Activated T-helper 2 cell treated with anti-CD3 and anti-CD28 coated beads, Interferon-gamma antibody, Interleukin-2, Interleukin-4, amounts not matched to agents 10 μg/mL and 5 μg/mL and 100 μg/mL, durations not matched to agents 14 hours and 24 hours and 36 hours (primary cell): ENCODE data around the gene VAX1. TPM values are rescaled to one million over a fixed set of nuclear protein-coding genes. Genes with fewer than 3 reads are reported as not detected.

ENCODE experiments used
- DNase-seq: peaks from one replicate; pipeline ENCODE4 v3.0.0; 2021; ENCODE audit warnings: low spot score
- H3K27ac Mint-ChIP-seq: one replicate; pipeline ENCODE4 v1.8.0; 2021; ENCODE audit warnings: mixed read lengths
- H3K27me3 Mint-ChIP-seq: one replicate; pipeline ENCODE4 v1.8.0; 2021; ENCODE audit warnings: low read depth, mixed read lengths
- H3K36me3 Mint-ChIP-seq: one replicate; pipeline ENCODE4 v1.8.0; 2021; ENCODE audit warnings: low read depth, mixed read lengths
- H3K4me1 Mint-ChIP-seq: one replicate; pipeline ENCODE4 v1.8.0; 2021; ENCODE audit warnings: low read depth, mixed read lengths
- H3K4me3 Mint-ChIP-seq: one replicate; pipeline ENCODE4 v1.8.0; 2021; ENCODE audit warnings: low read depth, mild to moderate bottlenecking, moderate library complexity, mixed read lengths
- H3K9me3 Mint-ChIP-seq: one replicate; pipeline ENCODE4 v1.8.0; 2021; ENCODE audit warnings: mixed read lengths
- intact Hi-C: fragments of 100-400 bp; cut with micrococcal nuclease; formaldehyde crosslinking; loops from one replicate; pipeline ENCODE4 v1.15.1; 2023
- total RNA-seq: library from RNA; stranded (reverse); gene quantifications from 2 replicates; pipeline ENCODE4 v1.2.3, GENCODE V29; 2022

Gene VAX1
- total RNA-seq, 1 donor from 2014 or later, result not detected

- Mint-ChIP-seq H3K9me3 (no peaks in the 10 kb centered on the region), H3K27me3 (peaks cover 69% of the 10 kb centered on the region), H3K27ac (no peak overlapping the region), H3K4me3 (no peak overlapping the region), H3K36me3 (no peaks in the 10 kb centered on the region), H3K4me1 (peaks cover 2% of the 10 kb centered on the region)
- intact Hi-C loops, result loop anchor here (10.0 kb wide), 3 partner anchors 292 to 1108 kb away; partner anchors contain the start of genes ENO4 and GFRA1
- DNase-seq, result no peak
Observed at GRCh38 chr10:117137031-117137910, 799 bp downstream of the VAX1 start.

GRCh38 chr10:117136391-117136975 is 1.6 kb downstream of the VAX1 start:
- Mint-ChIP-seq H3K9me3 (no peaks in the 10 kb centered on the region), H3K4me1 (peaks cover 4% of the 10 kb centered on the region), H3K27me3 (peaks cover 69% of the 10 kb centered on the region), H3K4me3 (no peak overlapping the region), H3K27ac (no peak overlapping the region), H3K36me3 (no peaks in the 10 kb centered on the region)
- intact Hi-C loops, result loop anchor here (10.0 kb wide), 3 partner anchors 292 to 1108 kb away; partner anchors contain the start of genes ENO4 and GFRA1
- no peak for DNase-seq

GRCh38 chr10:117135480-117136140 is 2.5 kb downstream of the VAX1 start:
- Mint-ChIP-seq H3K27me3 (peaks cover 70% of the 10 kb centered on the region), H3K4me3 (no peak overlapping the region), H3K9me3 (no peaks in the 10 kb centered on the region), H3K4me1 (peaks cover 4% of the 10 kb centered on the region), H3K36me3 (no peaks in the 10 kb centered on the region), H3K27ac (no peak overlapping the region)
- no peak for DNase-seq
- intact Hi-C loops, result loop anchor here (2.0 to 10.0 kb wide), 4 partner anchors 291 to 1109 kb away; partner anchors contain the start of genes ENO4 and GFRA1

GRCh38 chr10:117135026-117135372 is 3.1 kb downstream of the VAX1 start:
- Mint-ChIP-seq H3K9me3 (no peaks in the 10 kb centered on the region), H3K4me1 (peaks cover 4% of the 10 kb centered on the region), H3K4me3 (no peak overlapping the region), H3K27ac (no peak overlapping the region), H3K36me3 (no peaks in the 10 kb centered on the region), H3K27me3 (peaks cover 74% of the 10 kb centered on the region)
- DNase-seq, result no peak
- intact Hi-C loops, result loop anchor here (2.0 to 10.0 kb wide), 4 partner anchors 290 to 1110 kb away; partner anchors contain the start of genes ENO4 and GFRA1

GRCh38 chr10:117134306-117135025 is 3.6 kb downstream of the VAX1 start:
- intact Hi-C loops, result loop anchor here (2.0 to 10.0 kb wide), 4 partner anchors 290 to 1110 kb away; partner anchors contain the start of genes ENO4 and GFRA1
- Mint-ChIP-seq H3K9me3 (no peaks in the 10 kb centered on the region), H3K27ac (no peak overlapping the region), H3K36me3 (no peaks in the 10 kb centered on the region), H3K4me3 (no peak overlapping the region), H3K27me3 (peaks cover 74% of the 10 kb centered on the region), H3K4me1 (peaks cover 4% of the 10 kb centered on the region)
- DNase-seq, result no peak

GRCh38 chr10:117134056-117134305 is 4.1 kb downstream of the VAX1 start:
- H3K27ac Mint-ChIP-seq, result no peak overlapping the region
- H3K4me3 Mint-ChIP-seq, result no peak overlapping the region
- H3K4me1 Mint-ChIP-seq, result peaks cover 2% of the 10 kb centered on the region
- no peak for DNase-seq
- no peaks in the 10 kb centered on the region for H3K36me3 Mint-ChIP-seq
- intact Hi-C loops, result loop anchor here (2.0 to 10.0 kb wide), 4 partner anchors 289 to 1111 kb away; partner anchors contain the start of genes ENO4 and GFRA1
- H3K27me3 Mint-ChIP-seq, result peaks cover 72% of the 10 kb centered on the region
- H3K9me3 Mint-ChIP-seq, result no peaks in the 10 kb centered on the region

GRCh38 chr10:117133273-117134055 is 4.6 kb downstream of the VAX1 start:
- intact Hi-C loops, result loop anchor here (1.0 to 10.0 kb wide), 6 partner anchors 32 to 1111 kb away; partner anchors contain the start of genes ENO4 and GFRA1
- no peak overlapping the region for H3K4me3 Mint-ChIP-seq
- no peaks in the 10 kb centered on the region for H3K9me3 Mint-ChIP-seq
- peaks cover 73% of the 10 kb centered on the region for H3K27me3 Mint-ChIP-seq
- H3K36me3 Mint-ChIP-seq, result no peaks in the 10 kb centered on the region
- H3K4me1 Mint-ChIP-seq, result peaks cover 2% of the 10 kb centered on the region
- DNase-seq, result no peak
- H3K27ac Mint-ChIP-seq, result no peak overlapping the region

- H3K4me3 Mint-ChIP-seq, result no peak overlapping the region
Observed at GRCh38 chr10:117132751-117133231, 5.3 kb downstream of the VAX1 start.

GRCh38 chr10:117131376-117132327 is 6.4 kb downstream of the VAX1 start:
- H3K27me3 Mint-ChIP-seq, result peaks cover 66% of the 10 kb centered on the region
- no peaks in the 10 kb centered on the region for H3K36me3 Mint-ChIP-seq
- no peaks in the 10 kb centered on the region for H3K9me3 Mint-ChIP-seq
- peaks cover 2% of the 10 kb centered on the region for H3K4me1 Mint-ChIP-seq
- no peak overlapping the region for H3K4me3 Mint-ChIP-seq
- intact Hi-C loops, result loop anchor here (2.0 to 10.0 kb wide), 4 partner anchors 287 to 1113 kb away; partner anchors contain the start of genes ENO4 and GFRA1
- no peak overlapping the region for H3K27ac Mint-ChIP-seq
- no peak for DNase-seq

More at GRCh38 chr10:117132751-117133231, 5.3 kb downstream of the VAX1 start:
- H3K36me3 Mint-ChIP-seq, result no peaks in the 10 kb centered on the region
- H3K27ac Mint-ChIP-seq, result no peak overlapping the region
- H3K9me3 Mint-ChIP-seq, result no peaks in the 10 kb centered on the region
- peaks cover 70% of the 10 kb centered on the region for H3K27me3 Mint-ChIP-seq
- peaks cover 2% of the 10 kb centered on the region for H3K4me1 Mint-ChIP-seq
- intact Hi-C loops, result loop anchor here (1.0 to 10.0 kb wide), 5 partner anchors 33 to 1112 kb away; partner anchors contain the start of genes ENO4 and GFRA1
- DNase-seq, result no peak

- Mint-ChIP-seq H3K4me1 (peaks cover 2% of the 10 kb centered on the region), H3K4me3 (no peak overlapping the region), H3K27me3 (peaks cover 59% of the 10 kb centered on the region), H3K27ac (no peak overlapping the region), H3K9me3 (no peaks in the 10 kb centered on the region), H3K36me3 (no peaks in the 10 kb centered on the region)
- intact Hi-C loops, result loop anchor here (10.0 kb wide), 3 partner anchors 286 to 1114 kb away; partner anchors contain the start of genes ENO4 and GFRA1
- no peak for DNase-seq
Observed at GRCh38 chr10:117130862-117131375, 7.2 kb downstream of the VAX1 start.
